ENCODE data around the gene NR1D1.

Gene NR1D1

DNA sequence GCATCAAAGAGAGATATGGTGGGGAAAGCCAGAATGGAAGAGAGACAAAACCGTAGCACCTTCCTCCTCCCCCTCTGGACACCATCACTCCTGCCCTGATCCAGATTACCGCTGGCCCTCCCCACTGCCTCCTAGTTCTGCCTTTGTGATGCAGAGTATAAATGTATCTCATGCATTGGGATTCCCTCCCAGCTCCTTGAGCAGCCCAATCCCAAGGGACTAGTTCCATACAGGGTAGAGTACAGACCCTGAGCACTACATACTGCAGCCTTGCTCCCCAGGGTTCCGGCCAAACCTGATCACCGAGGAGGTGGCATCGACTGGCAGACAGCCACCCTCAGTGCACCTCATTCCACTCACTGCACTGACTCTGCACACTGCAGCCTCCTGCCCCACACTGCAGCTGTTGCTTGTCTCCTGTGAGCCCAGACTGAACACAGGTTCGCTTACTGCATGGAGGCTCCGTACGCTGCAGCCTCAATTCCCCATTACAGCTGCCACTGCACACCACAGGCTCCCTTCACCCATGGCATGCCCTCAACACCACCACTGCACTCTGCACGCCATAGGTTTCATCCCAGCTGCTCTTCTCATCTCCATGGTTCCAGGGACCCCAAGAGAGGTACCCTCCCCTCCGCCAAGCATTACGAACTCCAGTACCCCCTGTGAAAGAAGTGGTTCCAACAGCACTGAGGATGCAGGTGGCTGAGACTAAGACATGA, 39.3 kb downstream of the NR1D1 start:
- DNase-seq = no peak

DNA sequence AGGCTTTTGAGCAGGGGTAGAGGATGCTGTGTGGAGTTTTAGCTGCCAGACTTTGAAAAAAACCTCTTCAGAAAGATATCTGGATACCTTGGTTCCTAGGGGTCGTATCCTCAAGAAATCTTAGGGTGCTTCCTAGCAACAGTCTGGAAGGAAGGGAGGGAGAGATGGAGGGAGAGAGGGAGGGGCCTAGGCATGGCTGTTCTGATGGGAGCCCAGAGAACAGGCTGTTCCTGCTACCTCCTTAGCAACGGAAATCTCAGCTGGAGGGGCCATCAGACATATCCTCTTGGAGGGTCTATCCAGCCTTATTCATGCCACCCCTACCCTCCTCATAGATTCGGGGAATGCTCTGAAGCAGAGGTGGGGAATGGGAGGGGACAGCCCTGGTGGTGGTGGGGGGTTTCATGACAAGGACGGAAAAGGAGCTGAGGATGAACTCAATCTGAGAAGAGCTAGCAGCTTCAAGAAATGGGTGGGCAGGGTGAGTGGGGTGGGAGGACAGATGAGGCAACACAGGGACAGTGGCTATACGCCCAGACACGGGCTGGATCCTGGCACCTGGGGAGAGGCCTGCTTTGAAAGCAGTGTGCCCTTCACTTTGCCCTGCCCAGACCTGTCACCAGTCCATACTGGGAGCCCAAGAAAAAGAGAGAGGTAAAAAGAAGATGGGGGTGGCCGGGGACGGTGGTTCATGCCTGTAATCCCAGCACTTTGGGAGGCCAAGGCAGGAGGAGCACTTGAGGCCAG, 40.5 kb downstream of the NR1D1 start:
- no peak for DNase-seq

DNA sequence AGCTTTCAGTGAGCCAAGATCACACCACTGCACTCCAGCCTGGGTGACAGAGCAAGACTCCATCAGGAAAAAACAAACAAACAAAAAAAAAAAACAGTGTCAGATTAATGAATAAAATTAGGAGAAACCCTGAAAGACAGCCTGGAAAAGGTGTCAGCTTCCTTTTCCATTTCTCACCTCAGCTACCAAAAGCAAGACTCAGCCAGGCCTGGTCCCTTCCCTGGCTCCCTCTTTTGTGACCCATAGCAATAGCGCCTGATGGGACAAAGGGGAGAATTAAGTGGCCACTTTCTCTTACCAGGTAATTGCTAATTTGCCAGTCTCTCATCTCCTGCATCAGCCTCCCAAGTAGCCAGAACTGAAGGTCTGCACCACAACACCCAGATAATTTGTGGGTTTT, 41.5 kb downstream of the NR1D1 start:
- DNase-seq = no peak

DNA sequence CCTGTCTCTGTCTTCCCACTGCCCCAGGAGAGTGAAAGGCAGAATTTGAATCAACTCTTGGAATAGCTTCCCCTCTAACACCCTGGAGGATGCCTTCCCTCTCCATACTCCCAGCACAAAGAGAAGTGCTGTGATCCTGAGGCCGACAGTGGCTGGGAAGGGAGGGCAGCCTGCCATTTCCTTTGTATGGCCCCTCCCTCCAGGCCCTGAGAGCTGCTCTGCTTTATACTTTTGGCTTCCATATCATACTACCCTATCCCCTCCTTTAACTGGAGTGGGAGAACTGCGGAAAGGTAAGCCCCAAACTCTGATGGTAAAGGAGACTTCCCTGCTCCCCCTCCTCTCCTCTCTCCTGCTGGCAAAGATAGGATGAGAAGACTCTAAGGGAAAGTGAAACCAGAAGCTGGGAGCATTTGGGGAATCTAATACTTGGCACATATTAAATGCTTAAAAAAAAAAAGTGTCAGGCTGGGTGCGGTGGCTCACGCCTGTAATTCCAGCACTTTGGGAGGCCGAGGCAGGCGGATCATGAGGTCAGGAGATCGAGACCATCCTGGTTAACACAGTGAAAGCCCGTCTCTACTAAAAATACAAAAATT, 42.1 kb downstream of the NR1D1 start:
- no peak for DNase-seq

DNA sequence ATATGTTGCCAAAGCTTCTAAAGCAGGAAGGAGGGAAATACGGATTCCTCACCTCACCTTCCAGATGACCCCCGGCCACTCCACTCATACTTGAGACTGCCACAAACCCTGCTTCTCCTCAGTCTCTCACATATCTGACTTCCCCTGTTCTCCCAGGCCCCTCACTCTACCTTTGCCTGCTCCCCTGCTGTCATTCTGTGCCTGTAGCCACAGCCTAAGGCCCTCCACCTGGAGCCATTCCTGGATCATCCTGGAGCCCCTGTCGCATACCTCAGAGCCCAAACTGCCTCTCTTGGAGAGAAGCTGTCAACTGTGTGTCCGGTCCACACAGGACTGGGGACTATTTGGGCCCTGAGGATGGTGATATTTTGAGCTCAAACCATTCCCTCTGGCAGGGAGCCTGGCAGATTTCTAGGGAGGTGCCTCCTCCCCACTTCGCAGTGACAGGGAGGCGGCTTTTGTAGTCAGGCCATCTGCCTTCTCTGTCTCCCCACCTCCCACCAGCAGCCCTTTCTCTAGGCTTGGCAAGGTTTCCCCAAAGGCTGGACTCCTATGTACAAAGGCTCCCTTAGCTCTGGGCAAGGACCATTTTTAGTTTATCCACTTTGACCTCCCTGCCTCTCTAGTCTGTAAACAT, 43.9 kb downstream of the NR1D1 start:
- DNase-seq = no peak

All from activated CD4-positive, alpha-beta T cell treated with anti-CD3 and anti-CD28 coated beads, Interleukin-2, Interleukin-6, amounts not matched to agents 100 ng/mL and 50 ng/mL, durations not matched to agents 16 hours and 8 hours (primary cell).